RPMI8226 (cell line): ENCODE data around the gene CLEC14A.

Experiments
- DNase-seq: peaks from one replicate; pipeline ENCODE4 v3.0.0-alpha.2; 2015

Gene CLEC14A

DNA sequence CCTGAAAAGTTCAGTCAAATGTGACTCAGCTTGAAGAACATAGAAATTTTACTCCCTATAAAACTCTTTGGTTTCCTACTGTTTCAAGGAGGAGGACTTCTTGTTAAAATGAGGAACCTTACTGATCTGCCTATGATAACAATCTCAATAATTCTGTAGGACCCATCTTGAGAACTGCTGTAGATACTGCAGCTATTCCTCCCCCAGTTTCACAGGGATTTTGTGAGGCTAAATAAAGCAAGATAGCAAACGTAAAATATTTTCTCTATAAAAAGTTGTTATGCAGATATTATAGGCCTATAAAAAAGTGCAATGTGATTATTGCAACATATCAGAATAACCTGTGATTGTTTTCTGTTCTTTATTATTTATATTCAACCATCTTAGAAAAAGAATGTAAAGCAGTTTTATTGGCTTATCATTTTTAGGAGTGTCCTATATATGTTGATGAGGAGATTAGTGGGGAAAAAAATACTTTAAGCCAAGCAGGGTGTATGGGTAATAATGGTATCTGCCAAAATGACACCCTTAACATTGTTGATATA, 12.1 kb downstream of the CLEC14A start:
- DNase-seq = no peak

DNA sequence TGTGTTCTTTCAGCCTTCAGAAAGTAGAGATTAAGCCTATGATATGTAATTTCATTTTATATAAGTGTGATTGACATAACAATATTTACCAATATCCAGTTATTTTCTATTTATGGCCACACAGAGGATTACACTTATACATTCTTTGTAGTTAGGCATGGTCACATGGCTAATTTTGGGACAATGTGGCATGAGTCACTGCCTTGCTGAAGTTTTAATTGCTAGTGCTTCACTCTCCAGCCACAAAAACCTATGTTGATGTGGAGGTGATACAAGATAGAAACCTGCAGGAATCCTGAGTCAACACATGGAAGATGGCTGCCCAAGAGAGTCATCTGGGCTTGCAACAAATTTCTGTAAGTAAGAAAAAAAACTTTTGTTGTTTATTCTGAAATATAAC, 17.0 kb downstream of the CLEC14A start:
- no peak for DNase-seq

DNA sequence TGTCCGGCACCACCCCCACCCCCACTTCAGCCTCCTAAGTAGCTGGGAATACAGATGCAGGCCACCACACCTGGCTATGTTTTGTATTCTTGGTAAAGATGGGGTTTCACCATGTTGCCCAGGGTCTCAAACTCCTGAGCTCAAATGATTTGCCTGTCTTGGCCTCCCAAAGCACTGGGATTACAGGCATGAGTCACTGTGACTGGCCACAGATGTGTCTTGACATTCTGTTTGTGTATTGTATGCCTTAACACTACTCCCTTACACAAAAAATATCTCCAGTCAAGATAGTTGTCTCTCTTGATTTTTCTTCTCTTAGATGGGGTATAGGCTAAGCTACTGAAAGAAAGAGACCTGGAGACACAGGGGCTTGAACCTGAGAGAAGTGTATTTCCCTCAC, 17.6 kb downstream of the CLEC14A start:
- DNase-seq = no peak

DNA sequence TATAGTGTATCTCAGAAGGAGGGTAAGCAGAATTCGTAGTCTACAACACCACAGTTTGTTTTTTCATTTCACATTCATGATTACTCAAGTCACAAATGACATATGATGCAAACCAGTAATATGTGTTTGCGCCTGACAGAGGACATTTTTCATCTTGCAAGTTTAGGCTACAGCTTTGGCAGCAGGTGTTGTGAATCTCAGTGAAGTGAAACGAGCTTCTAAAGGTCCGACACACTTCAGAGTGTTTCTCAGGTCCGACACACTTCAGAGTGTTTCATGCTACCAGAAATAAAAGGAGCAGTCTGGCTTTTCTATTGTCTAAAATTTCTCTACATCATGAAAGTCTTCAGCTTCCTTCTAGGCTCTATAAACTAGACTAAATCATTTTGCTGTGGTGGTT, 22.7 kb downstream of the CLEC14A start:
- no peak for DNase-seq

DNA sequence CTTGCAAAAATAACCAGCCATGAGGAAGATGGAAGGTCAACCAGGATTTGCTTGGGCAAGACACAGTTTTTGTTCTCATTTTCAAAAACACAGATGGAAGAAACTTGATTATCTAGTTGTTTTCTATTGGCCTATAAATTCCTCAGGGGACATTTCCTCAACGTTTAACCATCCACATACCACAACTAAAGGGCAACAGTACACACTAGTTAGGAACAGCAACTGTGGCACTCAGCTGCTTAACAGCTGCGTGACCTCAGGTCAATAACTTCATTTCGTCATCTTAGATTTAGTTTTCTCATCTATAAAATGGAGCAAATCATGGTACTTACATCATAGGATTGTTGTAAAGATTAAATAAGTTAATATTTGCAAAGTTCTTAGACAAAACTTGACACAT, 29.5 kb downstream of the CLEC14A start:
- no peak for DNase-seq

DNA sequence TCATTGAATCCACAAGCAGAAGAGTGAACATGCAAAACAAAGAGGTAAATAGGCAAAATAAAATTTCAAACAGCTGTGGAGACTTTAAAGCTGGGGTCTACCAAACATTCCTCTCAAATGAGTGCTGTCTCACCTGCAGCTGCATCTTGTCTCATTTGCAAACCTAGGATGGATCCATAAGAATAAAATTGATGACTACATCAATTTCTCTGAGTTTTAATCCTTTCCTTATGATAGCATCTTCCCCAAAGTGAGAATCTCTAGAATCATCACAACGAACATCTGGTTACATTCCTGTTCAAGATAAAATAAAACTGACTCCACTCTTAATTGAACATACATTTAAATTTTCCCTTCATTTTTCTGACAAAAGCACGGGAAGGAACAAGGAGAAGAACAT, 29.9 kb downstream of the CLEC14A start:
- no peak for DNase-seq

DNA sequence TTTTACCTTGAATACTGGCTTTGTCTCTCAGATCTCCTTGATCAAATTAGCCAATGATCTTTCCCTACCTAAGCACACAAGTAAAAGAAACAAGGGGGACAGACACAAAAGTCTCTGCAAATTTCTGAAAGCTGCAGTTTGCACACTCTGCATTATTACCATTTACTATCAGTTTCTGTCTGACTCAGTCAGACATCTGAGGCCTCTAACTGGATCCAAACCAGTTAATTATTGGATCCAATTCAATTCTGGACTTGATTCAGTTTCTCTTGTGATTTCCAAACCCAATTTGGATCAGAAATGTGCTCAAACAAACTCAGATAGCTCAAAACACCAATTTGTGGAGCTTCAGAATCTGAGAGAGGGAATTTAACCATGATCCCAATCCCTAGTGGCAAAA, 31.6 kb downstream of the CLEC14A start:
- DNase-seq = no peak

DNA sequence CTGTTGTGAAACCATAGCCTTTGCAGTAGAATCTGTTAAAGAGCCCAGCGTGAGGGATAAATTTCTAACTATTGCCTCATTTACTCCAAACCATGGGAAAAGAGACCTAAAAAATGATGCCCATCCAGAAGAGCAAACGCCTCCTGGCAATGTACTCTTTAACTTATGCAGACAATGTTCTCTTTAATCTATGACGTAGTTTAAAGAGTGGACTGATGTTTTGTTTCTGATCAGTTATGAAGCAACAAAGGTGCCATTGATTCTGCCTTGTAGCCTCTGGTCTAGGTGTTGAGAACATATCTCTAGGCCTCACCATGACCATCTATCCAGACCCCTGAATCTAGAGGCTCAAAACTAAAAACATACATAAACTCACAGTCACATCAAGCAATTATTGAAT, 34.8 kb downstream of the CLEC14A start:
- DNase-seq = no peak

DNA sequence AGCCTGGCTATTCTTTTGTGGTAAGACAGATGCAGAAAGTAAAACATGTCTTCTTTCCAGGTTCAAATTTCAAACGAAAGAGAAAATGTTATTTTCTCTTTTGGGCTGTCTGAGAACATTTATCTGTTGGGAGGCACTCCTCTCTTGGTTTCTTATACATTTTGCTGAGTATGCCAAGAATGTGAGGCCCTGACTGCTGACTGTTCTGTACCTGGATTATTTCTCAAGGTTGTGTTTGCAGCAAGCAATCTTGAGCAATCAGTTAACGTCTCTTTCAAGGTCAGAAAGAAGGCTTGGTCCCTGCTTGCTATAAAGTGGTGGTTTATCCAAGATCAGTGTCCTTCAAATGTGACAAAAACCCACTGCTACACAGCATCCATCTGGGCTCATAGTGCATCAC, 38.3 kb downstream of the CLEC14A start:
- no peak for DNase-seq

DNA sequence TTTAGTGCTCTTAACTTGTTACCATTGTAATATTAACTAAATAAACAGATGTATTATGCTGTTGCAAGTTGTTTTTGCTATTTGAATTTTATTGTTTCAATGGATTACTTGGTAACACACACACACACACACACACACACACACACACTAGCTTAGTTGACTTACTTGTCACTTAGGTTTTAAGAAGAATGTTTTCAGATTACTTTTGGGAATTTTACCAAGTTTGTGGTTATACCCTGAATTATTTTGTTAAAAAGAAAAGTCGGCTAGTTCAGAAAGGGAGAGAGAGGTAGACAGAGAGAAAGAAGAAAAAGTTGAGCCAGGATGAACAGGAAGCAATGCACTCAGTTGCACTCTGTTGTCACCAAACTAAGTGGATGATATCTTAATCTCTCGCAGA, 42.9 kb downstream of the CLEC14A start:
- no peak for DNase-seq

DNA sequence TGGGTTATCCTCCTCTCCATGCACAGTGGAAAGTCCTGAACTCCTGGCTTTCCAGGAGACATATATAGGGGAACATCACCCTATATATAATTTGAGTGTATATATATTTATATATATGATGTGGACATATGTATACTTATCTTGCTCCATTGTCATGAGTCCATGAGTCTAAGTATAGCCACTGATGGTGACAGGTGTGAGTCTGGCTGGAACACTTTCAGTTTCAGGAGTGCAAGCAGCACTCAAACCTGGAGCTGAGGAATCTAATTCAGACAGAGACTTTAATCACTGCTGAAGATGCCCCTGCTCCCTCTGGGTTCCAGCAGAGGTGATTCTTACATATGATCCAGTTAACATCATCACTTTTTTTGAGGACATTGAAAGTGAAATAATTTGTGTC, 43.8 kb downstream of the CLEC14A start:
- DNase-seq = no peak

DNA sequence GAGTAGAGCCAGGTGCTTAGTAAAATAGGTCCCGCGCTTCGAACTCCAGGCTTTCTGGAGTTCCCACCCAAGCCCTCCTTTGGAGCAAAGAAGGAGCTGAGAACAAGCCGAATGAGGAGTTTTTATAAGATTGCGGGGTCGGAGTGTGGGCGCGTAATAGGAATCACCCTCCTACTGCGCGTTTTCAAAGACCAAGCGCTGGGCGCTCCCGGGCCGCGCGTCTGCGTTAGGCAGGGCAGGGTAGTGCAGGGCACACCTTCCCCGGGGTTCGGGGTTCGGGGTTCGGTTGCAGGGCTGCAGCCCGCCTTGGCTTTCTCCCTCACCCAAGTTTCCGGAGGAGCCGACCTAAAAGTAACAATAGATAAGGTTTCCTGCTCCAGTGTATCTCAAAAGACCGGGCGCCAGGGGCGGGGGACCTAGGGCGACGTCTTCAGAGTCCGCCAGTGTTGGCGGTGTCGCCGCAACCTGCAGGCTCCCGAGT, 44.6 kb downstream of the CLEC14A start:
- DNase-seq = no peak

DNA sequence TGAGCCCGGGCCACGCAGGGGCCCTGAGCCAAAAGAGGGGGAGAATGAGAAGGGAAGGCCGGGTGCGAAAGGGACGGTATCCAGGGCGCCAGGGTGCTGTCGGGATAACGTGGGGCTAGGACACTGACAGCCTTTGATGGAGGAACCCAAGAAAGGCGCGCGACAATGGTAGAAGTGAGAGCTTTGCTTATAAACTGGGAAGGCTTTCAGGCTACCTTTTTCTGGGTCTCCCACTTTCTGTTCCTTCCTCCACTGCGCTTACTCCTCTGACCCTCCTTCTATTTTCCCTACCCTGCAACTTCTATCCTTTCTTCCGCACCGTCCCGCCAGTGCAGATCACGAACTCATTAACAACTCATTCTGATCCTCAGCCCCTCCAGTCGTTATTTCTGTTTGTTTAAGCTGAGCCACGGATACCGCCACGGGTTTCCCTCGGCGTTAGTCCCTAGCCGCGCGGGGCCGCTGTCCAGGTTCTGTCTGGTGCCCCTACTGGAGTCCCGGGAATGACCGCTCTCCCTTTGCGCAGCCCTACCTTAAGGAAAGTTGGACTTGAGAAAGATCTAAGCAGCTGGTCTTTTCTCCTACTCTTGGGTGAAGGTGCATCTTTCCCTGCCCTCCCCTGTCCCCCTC, 45.2 kb downstream of the CLEC14A start:
- no peak for DNase-seq

DNA sequence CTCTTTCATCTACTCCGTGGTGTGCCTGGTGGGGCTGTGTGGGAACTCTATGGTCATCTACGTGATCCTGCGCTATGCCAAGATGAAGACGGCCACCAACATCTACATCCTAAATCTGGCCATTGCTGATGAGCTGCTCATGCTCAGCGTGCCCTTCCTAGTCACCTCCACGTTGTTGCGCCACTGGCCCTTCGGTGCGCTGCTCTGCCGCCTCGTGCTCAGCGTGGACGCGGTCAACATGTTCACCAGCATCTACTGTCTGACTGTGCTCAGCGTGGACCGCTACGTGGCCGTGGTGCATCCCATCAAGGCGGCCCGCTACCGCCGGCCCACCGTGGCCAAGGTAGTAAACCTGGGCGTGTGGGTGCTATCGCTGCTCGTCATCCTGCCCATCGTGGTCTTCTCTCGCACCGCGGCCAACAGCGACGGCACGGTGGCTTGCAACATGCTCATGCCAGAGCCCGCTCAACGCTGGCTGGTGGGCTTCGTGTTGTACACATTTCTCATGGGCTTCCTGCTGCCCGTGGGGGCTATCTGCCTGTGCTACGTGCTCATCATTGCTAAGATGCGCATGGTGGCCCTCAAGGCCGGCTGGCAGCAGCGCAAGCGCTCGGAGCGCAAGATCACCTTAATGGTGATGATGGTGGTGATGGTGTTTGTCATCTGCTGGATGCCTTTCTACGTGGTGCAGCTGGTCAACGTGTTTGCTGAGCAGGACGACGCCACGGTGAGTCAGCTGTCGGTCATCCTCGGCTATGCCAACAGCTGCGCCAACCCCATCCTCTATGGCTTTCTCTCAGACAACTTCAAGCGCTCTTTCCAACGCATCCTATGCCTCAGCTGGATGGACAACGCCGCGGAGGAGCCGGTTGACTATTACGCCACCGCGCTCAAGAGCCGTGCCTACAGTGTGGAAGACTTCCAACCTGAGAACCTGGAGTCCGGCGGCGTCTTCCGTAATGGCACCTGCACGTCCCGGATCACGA, 46.0 kb downstream of the CLEC14A start:
- DNase-seq = no peak

DNA sequence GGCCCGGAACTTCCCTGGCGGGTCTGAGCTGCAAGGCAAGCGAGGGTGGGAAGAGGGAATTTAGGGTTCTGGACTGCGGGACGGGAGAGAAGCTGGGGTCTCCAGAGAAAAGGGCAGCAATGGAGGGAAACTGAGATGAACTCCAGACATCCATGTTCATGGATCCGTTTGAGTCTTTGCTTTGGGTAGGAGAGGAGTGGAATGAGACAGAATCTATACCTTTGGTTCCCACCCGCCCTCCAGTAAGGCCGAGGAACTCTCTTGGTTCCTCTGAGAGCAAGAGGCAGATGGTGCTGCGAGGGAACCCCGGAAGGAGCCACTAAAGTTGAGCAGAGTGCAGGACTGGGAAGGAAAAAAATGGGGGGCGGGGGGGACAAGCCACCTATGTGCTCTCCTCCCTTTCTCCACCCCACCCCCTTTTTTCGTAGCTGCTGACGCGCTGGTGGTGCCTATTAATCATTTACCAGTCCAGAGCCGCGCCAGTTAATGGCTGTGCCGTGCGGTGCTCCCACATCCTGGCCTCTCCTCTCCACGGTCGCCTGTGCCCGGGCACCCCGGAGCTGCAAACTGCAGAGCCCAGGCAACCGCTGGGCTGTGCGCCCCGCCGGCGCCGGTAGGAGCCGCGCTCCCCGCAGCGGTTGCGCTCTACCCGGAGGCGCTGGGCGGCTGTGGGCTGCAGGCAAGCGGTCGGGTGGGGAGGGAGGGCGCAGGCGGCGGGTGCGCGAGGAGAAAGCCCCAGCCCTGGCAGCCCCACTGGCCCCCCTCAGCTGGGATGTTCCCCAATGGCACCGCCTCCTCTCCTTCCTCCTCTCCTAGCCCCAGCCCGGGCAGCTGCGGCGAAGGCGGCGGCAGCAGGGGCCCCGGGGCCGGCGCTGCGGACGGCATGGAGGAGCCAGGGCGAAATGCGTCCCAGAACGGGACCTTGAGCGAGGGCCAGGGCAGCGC, 47.0 kb downstream of the CLEC14A start:
- DNase-seq = no peak

DNA sequence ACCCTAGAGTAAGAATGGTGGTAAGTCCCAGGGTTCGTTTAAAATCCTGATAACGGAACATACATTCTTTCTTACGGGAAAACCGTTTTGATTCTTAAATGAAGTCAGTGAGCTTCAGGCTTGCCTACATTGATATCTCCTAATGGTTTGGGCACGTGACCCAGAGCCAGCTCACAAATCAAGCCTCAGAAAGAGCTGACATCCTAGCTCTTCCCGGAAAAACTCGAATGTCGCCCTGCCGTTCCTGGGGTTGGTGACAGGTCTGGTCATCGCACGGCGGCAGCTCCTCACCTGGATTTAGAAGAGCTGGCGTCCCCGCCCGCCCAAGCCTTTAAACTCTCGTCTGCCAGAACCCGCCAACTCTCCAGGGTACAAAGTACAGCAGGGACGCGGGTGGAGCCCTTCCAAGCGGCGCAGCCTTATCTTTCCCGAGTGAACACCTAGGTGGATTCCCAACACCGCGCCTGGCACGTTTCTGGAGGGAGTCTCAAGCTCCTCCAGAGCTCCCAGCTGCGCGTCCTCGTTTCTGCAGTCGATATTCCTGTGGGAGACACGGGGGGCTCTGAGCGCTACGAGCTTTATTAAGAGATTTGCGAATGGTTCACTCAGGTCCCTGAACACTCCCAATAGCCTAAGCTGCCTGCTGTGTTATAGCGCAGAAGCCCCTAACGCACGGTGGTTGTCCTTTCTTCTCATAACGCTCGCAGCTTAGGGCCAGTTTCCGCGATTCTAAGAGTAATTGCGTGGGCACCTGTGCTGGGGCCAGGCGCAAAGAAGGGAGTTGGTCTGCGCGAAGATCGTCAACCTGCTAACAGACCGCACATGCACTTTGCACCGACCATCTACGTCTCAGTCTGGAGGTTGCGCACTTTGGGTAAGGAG, 47.9 kb downstream of the CLEC14A start, which contains the start of gene SSTR1:
Gene SSTR1 (plus strand): TSS at position 169 of the 882 bp plus-strand sequence. CDS start 1,486 bp downstream, outside the sequence.
- no peak for DNase-seq

DNA sequence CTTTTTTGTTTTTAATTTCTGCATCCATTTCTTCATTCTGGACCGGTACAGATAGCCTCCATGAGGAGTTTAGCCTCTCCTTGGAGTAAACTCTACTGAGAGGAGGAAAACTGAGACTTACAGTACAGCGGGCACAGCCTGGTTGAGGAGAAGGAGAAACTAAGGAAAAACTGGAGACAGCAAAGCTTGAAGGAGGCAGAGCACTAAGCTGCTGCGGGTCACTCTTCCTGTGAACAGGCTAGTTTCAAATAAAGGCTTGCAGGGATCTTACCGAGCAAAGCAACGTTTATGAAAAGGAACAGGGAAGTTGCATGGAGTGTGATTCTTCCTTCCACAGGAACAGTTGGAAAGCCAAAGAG, 48.5 kb downstream of the CLEC14A start:
- DNase-seq = no peak

DNA sequence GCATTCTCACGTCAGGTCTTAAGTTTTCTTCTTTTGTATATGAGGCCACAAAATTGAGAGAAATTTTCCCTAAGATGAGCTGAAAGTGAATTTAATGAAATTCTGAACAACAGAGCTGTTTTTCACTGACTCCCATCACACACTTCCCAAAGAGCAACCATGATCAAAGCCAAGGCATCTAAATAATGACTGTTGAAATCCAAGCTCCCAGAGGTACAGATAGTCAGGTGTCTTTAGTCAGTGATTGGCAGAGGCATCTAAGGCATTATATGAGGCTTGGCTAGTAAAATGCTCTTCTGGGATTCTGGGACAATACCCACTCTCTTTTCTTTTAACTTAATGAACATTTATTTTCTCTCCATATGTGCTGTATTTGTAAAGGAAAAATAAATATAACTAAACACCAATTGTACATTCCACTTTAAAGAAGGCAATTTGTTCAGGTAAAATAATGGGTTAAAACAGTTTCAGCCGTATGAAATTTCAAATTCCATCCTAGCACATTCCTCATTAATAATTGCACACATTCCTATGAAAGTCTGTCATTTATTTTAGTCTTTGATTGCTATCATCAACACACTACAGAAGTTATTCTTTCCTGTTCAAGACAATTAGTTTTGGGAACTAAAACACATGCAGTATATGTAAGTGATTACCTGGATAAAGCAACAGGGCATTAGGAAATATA, 49.1 kb downstream of the CLEC14A start:
- DNase-seq = no peak

DNA sequence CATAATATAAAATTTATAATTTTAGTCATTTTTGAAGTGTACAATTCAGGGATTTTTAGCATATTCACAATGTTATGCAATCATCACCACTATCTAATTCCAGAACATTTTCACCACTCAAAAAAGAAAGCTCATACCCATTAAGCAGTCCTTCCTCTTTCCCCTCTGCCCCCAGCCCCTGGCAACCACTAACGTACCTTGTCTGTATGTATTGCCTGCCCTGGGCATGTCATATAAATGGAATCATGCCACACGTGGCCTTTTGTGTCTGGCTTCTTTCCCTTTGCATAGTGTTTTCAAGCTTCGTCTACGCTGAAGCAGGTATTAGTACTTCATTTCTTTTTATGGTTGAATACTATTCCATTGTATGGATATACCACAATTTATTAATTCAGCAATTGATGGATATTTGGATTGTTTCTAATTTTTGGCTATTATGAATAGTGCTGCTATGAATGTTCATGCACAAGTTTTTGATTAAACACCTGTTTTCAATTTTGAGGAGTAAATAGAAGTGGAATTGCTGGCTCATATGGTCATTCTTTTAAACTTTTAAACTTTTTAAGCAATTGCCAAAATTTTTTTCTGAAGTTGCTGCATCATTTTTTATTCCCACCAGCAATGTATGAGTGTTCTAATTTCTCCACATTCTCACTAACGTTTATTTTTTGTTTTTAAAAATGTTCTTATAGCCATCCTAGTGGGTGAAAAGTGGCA, 49.8 kb downstream of the CLEC14A start:
- DNase-seq = no peak

DNA sequence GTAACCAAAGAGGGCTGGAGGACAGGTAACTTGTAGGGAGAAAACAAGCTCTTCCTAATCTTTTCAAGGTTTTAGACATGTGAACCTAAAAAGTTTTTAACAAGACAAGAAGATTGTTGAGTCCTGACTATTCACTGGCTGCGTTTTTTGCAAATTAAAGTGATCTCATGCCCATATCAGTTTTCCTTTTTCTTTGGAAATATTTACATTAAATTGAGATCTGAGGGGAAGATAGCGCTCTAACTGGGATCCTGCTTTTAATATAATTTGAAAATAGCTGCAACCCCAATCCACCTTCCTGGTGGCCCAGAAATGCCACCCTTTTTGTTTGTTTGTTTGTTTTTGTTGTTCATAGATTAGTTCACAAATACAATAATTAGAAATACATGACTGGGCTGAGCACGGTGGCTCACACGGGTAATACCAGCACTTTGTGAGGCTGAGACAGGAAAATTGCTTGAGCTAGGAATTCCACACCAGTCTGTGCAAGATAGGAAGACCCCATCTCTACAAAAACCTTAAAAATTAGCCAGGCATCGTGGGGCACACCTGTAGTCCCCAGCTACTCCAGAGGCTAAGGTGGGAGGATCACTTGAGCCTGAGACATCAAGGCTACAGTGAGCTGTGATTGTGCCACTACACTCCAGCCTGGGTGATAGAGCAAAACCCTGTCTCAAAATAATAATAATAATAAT, 50.6 kb downstream of the CLEC14A start:
- no peak for DNase-seq
